ENCODE results near the gene JAZF1. TPM values are rescaled to one million over a fixed set of nuclear protein-coding genes. Genes with fewer than 3 reads are reported as not detected.
A peak's percentile ranks its signal among the peaks of the same experiment; 100 is the strongest.

Gene JAZF1
- total RNA-seq, 1 donor from 2014 or later, result 29.4 TPM

DNA sequence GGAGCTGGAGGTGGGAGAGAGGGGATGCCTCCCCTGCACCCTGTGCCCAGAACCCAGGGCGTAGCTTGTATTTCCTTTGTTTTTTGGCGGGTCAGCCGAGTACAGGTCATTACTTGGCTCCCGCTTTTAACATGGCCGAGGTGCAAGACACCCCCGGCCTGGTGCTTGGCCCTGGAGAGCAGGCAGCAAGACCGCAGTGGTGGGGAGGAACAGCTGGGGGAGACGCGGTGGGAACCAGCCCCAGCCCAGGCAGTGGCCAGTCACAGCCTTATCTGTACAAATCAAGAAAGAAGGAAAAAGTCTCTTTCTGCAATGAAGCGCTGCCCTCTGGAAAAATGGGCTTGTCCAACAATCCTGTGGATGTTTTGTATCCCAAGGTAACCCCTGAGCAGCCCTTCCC is 341.5 kb downstream of the JAZF1 start:
- no peak for DNase-seq
- H3K9me3 ChIP-seq (replicated peaks), result no peaks in the 10 kb centered on the region
- TF ChIP-seq, protein P1, sequence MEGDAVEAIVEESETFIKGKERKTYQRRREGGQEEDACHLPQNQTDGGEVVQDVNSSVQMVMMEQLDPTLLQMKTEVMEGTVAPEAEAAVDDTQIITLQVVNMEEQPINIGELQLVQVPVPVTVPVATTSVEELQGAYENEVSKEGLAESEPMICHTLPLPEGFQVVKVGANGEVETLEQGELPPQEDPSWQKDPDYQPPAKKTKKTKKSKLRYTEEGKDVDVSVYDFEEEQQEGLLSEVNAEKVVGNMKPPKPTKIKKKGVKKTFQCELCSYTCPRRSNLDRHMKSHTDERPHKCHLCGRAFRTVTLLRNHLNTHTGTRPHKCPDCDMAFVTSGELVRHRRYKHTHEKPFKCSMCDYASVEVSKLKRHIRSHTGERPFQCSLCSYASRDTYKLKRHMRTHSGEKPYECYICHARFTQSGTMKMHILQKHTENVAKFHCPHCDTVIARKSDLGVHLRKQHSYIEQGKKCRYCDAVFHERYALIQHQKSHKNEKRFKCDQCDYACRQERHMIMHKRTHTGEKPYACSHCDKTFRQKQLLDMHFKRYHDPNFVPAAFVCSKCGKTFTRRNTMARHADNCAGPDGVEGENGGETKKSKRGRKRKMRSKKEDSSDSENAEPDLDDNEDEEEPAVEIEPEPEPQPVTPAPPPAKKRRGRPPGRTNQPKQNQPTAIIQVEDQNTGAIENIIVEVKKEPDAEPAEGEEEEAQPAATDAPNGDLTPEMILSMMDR (IDR thresholded peaks at IDR 0.05; ENCODE audit: borderline replicate concordance), result no peak
- H3K27me3 ChIP-seq (ENCODE audit: low read depth), result no peaks in the 10 kb centered on the region
- intact Hi-C loops (cut with micrococcal nuclease), result no loop called here
- peaks cover 14% of the 10 kb centered on the region for H3K36me3 ChIP-seq
- no peak overlapping the region for H3K27ac ChIP-seq (replicated peaks)
- H3K4me1 ChIP-seq, result peaks cover 16% of the 10 kb centered on the region
- H3K4me3 ChIP-seq, result no peak overlapping the region

DNA sequence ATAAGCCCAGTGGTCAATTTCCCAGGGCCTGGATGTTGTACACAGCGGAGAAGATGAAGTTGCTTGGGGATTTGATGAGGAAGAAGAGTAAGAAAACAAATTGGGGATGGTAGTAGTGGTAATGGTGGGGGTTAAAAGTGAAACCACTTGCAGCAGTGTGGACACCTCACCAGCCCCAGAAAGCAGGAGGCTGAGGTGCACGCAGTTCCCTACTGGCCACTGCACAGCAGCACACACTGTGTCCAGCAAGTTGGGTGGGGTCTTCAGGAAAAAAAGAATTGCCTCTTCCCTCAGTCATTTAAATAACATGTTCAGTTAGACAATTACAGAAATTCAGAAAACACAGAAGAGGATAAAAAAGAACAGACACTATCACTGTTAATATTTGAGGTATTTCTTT is 344.1 kb downstream of the JAZF1 start:
- TF ChIP-seq, protein P1 (IDR thresholded peaks at IDR 0.05; ENCODE audit: borderline replicate concordance), result no peak
- H3K36me3 ChIP-seq, result peaks cover 29% of the 10 kb centered on the region

DNA sequence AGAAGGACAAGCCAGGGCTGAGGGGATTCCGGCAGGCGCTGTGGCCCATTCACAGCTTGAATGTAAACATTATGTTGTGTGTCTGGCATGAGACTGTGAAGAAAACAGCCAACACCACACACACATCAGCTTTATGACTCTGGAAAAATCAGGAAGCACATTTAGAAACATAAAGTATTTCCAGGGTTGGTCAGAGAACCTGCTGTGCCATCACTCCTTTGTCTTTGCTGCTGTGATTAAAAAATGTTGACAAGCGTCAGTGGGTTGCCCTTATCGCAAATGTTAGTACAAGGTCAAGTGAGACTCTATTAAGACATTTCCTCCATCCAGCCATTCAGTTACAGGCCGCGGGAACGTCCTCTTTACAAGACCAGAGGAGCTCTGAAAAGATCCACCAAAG is 345.2 kb downstream of the JAZF1 start:
- Histone ChIP-seq H3K9me3 (replicated peaks) (no peaks in the 10 kb centered on the region), H3K4me1 (peaks cover 25% of the 10 kb centered on the region), H3K27ac (replicated peaks) (peak overlapping the region; percentile 86), H3K27me3 (ENCODE audit: low read depth) (no peaks in the 10 kb centered on the region), H3K36me3 (peaks cover 24% of the 10 kb centered on the region), H3K4me3 (no peak overlapping the region)
- TF ChIP-seq, protein P1 (IDR thresholded peaks at IDR 0.05; ENCODE audit: borderline replicate concordance), result no peak
- intact Hi-C loops (cut with micrococcal nuclease), result no loop called here
- DNase-seq, result no peak

More for the DNA sequence above, 344.1 kb downstream of the JAZF1 start:
- Histone ChIP-seq H3K4me1 (peaks cover 25% of the 10 kb centered on the region), H3K4me3 (no peak overlapping the region), H3K27ac (replicated peaks) (peak overlapping the region; percentile 86), H3K9me3 (replicated peaks) (no peaks in the 10 kb centered on the region), H3K27me3 (ENCODE audit: low read depth) (no peaks in the 10 kb centered on the region)
- intact Hi-C loops (cut with micrococcal nuclease), result no loop called here
- DNase-seq, result no peak

DNA sequence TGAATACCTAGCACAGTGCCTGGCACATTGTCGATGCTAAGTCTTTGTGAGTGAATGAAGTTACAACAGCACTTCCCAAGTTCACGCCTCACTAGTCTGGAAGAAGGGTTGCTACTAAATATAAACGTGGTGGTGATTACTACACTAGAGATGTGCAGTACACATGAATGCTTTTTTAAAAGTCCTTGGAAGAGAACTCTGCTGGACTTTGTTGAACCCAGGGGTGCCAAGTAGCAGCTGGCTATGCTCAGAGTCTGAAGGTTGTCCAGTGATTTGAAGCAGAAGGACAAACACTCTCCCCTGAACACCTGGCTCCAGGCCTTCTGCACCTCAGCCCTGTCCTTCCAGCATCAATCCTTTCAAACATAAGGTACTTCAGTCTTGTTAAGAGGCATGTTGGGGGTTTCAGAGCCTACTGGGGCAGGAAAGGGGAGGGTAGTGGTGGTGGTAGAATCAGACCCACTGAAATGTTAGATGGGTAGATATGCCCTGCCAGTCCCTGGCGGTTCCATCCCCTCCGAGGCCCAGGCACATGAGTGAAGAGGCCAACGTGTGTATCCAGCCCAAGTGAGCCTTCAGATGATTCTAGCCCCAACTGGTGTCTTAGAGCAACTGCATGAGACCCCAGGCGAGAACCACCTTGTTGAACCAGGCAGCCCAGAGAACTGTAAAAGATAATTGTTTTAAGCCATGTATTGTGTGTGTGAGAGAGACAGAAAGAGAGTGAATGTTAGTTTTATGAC is 346.2 kb downstream of the JAZF1 start:
- Histone ChIP-seq H3K27me3 (ENCODE audit: low read depth) (no peaks in the 10 kb centered on the region), H3K27ac (replicated peaks) (peak overlapping the region; percentile 86), H3K4me1 (peaks cover 25% of the 10 kb centered on the region), H3K36me3 (peaks cover 17% of the 10 kb centered on the region), H3K9me3 (replicated peaks) (no peaks in the 10 kb centered on the region), H3K4me3 (no peak overlapping the region)
- TF ChIP-seq, protein P1 (IDR thresholded peaks at IDR 0.05; ENCODE audit: borderline replicate concordance), result no peak
- peak; percentile 32 for DNase-seq
- intact Hi-C loops (cut with micrococcal nuclease), result no loop called here

DNA sequence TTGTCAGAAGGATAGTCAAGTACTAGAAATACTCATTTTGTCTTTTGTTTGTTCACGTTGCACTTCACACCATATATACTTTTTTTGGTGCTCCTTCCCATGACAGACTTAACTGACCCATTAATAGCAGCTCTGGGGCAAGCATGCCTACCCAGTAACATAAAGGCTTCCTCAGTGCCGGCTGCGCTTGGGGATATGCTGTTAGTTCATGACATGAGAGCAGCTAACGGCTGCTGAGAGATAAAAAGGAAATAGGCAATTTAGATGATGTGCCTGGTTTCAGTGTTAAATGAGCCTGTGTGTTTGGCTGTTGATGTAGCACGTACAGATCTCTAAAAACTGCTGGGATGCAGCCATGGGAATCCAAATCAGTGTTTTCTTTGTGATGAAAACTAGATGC is 354.2 kb downstream of the JAZF1 start:
- H3K9me3 ChIP-seq (replicated peaks), result no peaks in the 10 kb centered on the region
- no peaks in the 10 kb centered on the region for H3K27me3 ChIP-seq (ENCODE audit: low read depth)
- H3K27ac ChIP-seq (replicated peaks), result peak overlapping the region; percentile 36
- intact Hi-C loops (cut with micrococcal nuclease), result no loop called here
- TF ChIP-seq, protein P1 (IDR thresholded peaks at IDR 0.05; ENCODE audit: borderline replicate concordance), result no peak
- no peak overlapping the region for H3K4me3 ChIP-seq
- peaks cover 33% of the 10 kb centered on the region for H3K36me3 ChIP-seq
- peaks cover 19% of the 10 kb centered on the region for H3K4me1 ChIP-seq
- DNase-seq, result no peak

All from left ventricle myocardium inferior (tissue), 1 donor.